ENCODE data around the gene C1QTNF8. TPM values are rescaled to one million over a fixed set of nuclear protein-coding genes. Genes with fewer than 3 reads are reported as not detected.

The C1QTNF8 gene
- total RNA-seq, 2 donors from 2014 or later = not detected

DNA sequence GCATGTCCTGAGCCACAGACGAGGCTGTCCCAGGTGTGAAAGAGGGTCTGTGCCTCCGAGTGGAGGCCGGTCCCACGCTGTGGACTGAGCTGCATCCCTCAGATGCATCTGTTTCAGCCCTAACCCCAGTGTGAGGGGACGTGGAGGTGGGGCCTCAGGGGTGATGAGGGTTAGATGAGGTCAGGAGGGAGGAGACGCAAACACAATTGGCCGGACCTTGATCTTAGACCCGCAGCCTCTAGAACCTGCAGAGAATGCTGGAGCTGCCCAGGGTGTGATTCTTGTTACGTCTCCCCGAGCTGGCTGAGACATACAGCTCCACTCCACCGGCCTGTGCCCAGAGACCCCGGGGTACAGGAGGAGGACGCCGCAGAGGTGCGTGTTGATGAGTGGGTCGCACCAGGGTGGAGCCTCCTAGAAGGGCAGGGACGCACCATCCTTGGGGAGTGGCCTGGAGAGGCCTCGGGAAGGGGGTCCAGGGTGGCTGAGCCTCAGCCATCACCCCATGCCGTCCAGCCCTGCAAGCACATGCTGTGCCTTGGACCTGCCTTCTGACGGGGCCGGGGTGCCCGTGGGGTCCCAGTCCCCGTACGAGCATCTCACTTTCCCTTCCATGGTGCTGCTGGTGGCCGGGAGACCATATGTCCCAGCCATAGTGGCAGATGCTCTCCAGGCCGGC is 16.6 kb upstream of the C1QTNF8 start:
- ATAC-seq (replicated peaks in 1 of 2) (no peak), DNase-seq (no peak)
- no peaks in the 10 kb centered on the region for H3K9me3 Mint-ChIP-seq
- no peak overlapping the region for H3K27ac Mint-ChIP-seq
- no peak overlapping the region for H3K4me3 Mint-ChIP-seq
- no peaks in the 10 kb centered on the region for H3K4me1 Mint-ChIP-seq (ENCODE audit: low read depth)
- no peaks in the 10 kb centered on the region for H3K27me3 Mint-ChIP-seq (ENCODE audit: low read depth)
- no peaks in the 10 kb centered on the region for H3K36me3 Mint-ChIP-seq (ENCODE audit: insufficient read depth in 2 of 2)

DNA sequence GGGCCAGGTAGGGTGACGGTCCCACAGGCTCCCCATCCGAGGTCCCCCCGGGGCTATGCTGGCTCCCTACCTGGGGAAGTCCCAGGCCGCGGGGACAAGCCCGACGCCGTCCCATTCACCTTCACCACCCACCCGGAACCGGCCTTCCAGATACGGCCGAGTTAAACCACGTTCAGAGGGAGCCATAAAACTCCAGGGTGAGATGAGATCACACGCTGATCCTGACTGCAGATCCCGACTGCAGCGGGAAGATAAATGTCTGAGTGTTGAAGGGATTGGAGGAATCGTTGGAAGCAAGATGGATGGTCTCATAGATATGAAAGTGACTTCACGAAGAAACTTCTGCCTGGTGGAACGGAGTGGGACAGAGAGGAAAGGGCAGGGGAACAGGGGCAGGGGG is 13.6 kb upstream of the C1QTNF8 start:
- no peaks in the 10 kb centered on the region for H3K27me3 Mint-ChIP-seq (ENCODE audit: low read depth)
- H3K27ac Mint-ChIP-seq = no peak overlapping the region
- H3K9me3 Mint-ChIP-seq = no peaks in the 10 kb centered on the region
- no peak overlapping the region for H3K4me3 Mint-ChIP-seq
- ATAC-seq (replicated peaks in 1 of 2) = no peak
- no peak for DNase-seq
- no peaks in the 10 kb centered on the region for H3K4me1 Mint-ChIP-seq (ENCODE audit: low read depth)
- no peaks in the 10 kb centered on the region for H3K36me3 Mint-ChIP-seq (ENCODE audit: insufficient read depth in 2 of 2)

DNA sequence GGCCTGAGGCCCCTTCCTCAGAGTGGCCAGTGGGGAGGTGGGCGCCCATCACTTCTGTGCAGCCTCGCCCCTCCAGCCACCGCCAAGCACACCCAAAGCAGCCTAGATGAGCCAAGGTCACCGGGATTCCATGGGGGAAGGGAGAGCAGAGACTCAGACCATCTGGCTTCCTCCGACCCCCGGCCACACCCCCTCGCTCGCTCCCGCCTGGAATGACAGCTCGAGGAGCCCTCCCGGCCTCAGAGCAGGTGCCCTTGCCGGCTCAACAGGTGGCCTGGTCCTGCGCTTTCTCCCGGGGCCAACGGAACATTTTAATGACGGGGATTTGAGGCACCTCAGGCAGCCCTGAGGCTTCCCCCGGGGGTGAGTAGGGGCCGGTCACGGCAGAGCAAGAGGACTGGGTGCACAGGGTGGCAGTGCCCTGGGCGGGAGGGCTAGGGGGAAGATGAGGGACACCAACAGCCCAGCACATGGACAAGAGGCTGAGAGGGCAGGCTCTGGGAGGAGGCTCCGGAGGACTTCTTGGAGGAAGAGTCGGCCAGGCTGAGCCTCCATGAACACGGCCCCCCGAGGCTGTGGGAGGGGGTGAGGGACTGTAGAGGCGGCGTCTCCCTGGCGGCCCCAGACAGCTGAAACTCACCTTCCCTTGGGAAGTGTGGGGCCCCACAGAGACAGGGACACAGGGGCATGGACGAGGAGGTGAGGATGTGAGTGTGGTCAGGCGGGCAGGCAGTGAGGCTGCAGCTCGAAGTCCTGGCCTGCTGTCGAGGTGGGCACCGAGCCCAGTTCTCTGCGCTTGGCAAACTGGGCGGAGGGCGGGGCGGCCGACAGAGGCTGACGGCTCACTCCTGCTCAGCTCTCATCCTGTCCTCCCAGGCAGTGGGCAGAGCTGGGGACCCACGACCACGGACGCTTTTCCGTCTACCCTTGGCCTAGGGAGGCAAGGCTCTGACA is 12.5 kb upstream of the C1QTNF8 start:
- ATAC-seq (replicated peaks in 1 of 2) (no peak), DNase-seq (no peak)
- Mint-ChIP-seq H3K4me1 (ENCODE audit: low read depth) (no peaks in the 10 kb centered on the region), H3K4me3 (no peak overlapping the region), H3K9me3 (no peaks in the 10 kb centered on the region), H3K27me3 (ENCODE audit: low read depth) (no peaks in the 10 kb centered on the region), H3K36me3 (ENCODE audit: insufficient read depth in 2 of 2) (no peaks in the 10 kb centered on the region), H3K27ac (no peak overlapping the region)

DNA sequence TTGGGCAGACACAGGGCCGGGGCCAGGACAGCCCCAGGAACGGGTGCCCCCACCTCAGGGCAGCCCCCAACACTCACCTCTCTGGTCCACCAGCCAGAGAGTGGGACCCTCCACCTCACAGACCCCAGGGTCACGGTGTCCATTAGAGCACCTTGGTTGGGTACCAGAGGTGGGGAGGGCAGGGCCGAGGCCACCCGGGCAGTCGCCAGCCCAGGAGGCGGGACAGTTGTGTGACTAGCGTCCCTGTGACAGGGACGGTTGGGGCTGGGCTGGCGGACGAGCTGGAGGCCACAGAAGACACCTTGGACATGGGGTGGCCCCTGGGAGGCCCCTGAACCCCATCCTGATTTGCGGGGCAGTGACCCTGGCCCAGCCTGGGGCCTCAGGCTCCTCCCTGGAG is 11.7 kb upstream of the C1QTNF8 start:
- Mint-ChIP-seq H3K9me3 (no peaks in the 10 kb centered on the region), H3K4me1 (ENCODE audit: low read depth) (no peaks in the 10 kb centered on the region), H3K4me3 (no peak overlapping the region), H3K27ac (no peak overlapping the region), H3K27me3 (ENCODE audit: low read depth) (no peaks in the 10 kb centered on the region), H3K36me3 (ENCODE audit: insufficient read depth in 2 of 2) (no peaks in the 10 kb centered on the region)
- DNase-seq = no peak
- no peak for ATAC-seq (replicated peaks in 1 of 2)

DNA sequence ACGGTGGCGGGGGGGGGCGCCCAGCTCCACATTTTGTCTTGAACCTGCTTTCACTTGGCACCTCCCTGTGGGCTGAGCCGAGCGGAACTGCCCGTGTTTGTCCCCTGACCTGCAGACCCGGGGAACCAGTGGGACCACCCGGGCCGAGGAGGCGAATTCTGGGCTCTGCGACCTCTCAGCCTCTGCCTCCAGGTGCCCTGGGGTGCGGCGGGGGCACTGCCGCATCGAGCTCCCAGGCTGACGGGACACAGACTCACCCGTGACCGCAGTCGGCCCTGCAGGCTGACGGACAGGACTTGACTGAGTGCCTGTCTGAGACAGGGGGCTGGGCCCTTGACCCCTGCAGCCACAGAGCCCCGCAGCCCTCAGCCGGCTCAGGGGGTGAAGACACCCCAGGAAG is 11.1 kb upstream of the C1QTNF8 start:
- ATAC-seq (replicated peaks in 1 of 2) (no peak), DNase-seq (no peak)
- no peaks in the 10 kb centered on the region for H3K36me3 Mint-ChIP-seq (ENCODE audit: insufficient read depth in 2 of 2)
- no peaks in the 10 kb centered on the region for H3K27me3 Mint-ChIP-seq (ENCODE audit: low read depth)
- H3K4me1 Mint-ChIP-seq (ENCODE audit: low read depth) = no peaks in the 10 kb centered on the region
- H3K4me3 Mint-ChIP-seq = no peak overlapping the region
- H3K27ac Mint-ChIP-seq = no peak overlapping the region
- no peaks in the 10 kb centered on the region for H3K9me3 Mint-ChIP-seq

DNA sequence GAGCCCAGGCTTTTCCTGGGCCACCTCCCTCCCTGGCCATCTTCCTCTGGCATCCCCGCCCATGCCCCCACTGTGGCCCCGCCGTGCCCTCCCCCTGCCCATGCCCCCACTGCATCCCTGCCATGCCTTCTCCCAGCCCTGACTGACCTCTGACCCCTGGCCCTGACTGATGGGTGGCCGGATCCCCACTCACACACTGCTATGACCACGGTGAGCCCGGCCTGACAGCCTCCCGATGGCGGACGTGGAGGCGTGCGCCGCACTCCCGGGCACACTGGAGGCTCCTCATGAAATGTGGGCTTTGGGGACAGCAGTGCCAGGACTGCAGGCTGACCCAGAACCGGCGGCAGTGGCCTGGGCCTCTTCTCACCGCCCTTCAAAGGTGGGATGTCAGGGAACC is 10.6 kb upstream of the C1QTNF8 start:
- Mint-ChIP-seq H3K4me3 (no peak overlapping the region), H3K9me3 (no peaks in the 10 kb centered on the region), H3K4me1 (ENCODE audit: low read depth) (no peaks in the 10 kb centered on the region), H3K36me3 (ENCODE audit: insufficient read depth in 2 of 2) (no peaks in the 10 kb centered on the region), H3K27ac (no peak overlapping the region), H3K27me3 (ENCODE audit: low read depth) (no peaks in the 10 kb centered on the region)
- no peak for ATAC-seq (replicated peaks in 1 of 2)
- no peak for DNase-seq

DNA sequence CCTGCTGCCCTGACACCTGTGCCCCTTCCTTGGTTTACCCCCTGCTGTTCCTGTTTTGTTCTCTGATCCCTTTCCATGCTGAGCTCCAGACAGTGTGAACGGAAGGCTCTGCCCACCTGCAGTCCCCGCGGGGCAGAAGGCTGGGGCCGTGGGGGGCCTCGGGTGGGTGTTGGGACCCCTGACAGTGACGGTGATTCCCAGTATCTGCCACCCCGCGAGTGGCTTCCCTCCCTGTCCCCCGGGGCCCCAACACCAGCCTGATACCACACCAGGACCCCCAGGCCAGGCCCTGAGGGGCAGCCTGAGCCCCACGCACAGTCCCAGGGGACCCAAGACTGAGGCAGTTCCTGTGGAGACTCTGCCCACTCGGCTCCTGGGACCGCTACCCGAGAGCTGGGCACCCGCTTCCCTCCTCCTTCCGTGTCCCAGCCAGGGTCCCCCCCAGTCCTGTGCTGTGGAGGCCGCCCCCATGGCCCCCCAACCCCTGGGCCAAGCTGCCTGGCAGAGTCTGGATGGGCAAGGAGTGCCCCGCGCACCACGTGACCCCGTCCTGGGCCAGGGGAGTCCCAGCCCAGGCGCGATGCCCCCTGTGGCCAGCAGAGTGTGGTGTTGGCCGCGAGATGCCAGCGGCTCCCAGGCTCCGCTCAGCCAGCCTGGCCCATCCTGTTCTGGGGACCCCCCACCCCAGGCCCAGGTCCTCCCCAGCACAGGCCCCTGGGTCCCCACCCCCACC is 10.0 kb upstream of the C1QTNF8 start:
- peak; percentile 64 to 65 for DNase-seq
- ATAC-seq (replicated peaks in 1 of 2) = peak; percentile 69 to 81
- H3K4me1 Mint-ChIP-seq (ENCODE audit: low read depth) = no peaks in the 10 kb centered on the region
- H3K9me3 Mint-ChIP-seq = no peaks in the 10 kb centered on the region
- H3K4me3 Mint-ChIP-seq = no peak overlapping the region
- no peak overlapping the region for H3K27ac Mint-ChIP-seq
- H3K27me3 Mint-ChIP-seq (ENCODE audit: low read depth) = no peaks in the 10 kb centered on the region
- H3K36me3 Mint-ChIP-seq (ENCODE audit: insufficient read depth in 2 of 2) = no peaks in the 10 kb centered on the region

DNA sequence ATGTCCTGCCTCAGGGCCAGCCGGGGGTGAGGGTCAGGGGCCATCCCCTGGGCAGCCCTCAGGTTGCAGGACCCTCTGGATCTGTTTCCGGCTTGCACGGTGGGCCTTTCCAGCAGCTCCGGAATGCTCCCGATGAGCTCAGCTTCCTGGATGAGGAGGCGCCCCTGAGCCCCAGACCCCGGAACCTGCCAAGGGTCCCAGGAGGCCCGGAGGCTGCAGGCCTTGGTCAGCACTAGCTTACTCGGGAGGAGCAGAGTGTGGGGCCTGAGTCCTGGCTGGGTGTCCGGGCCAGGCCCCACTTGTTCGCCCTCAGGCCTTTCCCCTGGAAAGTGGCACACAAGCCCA is 7.6 kb upstream of the C1QTNF8 start:
- Mint-ChIP-seq H3K4me1 (ENCODE audit: low read depth) (no peaks in the 10 kb centered on the region), H3K27me3 (ENCODE audit: low read depth) (no peaks in the 10 kb centered on the region), H3K27ac (no peak overlapping the region), H3K36me3 (ENCODE audit: insufficient read depth in 2 of 2) (no peaks in the 10 kb centered on the region), H3K9me3 (no peaks in the 10 kb centered on the region), H3K4me3 (no peak overlapping the region)
- DNase-seq (no peak), ATAC-seq (replicated peaks in 1 of 2) (no peak)

DNA sequence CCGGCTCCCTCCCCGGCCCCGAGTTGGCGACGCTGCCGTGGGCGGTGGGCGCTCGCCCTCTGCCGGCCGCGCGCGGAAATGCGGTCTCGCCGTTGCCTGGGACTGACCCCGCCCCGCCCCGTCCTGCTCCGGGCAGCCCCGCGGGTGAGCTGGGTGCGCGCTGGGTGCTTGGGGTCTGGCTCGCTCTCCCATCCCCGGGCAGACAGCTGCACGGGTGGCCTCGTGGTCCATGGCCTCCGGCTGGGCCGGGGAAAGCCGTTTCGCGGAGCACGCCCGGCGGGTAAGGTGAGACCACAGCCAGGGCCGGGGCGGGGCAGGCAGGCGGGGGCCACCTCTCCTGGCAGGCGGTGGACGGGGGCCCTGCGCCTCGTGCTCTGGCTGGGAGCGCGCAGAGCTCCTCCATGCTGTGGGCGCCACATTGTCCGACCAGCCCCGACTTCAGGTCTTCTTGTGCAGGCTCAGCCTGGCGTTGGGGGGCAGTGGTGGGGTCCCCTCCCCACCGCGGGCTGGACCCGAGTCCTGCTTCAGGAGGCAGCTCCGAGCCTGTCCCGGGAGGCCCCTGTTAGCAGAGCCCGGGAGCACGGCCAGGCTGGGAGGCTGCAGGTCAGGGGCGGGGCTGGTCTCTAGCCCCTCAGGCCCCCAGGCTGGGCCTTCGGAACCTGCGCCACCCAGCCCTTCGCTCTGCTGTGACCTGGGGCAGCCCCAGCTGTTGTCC is 7.0 kb upstream of the C1QTNF8 start:
- Mint-ChIP-seq H3K4me3 (no peak overlapping the region), H3K36me3 (ENCODE audit: insufficient read depth in 2 of 2) (no peaks in the 10 kb centered on the region), H3K27me3 (ENCODE audit: low read depth) (no peaks in the 10 kb centered on the region), H3K4me1 (ENCODE audit: low read depth) (no peaks in the 10 kb centered on the region), H3K9me3 (no peaks in the 10 kb centered on the region), H3K27ac (no peak overlapping the region)
- DNase-seq (peak; percentile 76 to 84), ATAC-seq (replicated peaks in 1 of 2) (peak; percentile 74 to 75)

DNA sequence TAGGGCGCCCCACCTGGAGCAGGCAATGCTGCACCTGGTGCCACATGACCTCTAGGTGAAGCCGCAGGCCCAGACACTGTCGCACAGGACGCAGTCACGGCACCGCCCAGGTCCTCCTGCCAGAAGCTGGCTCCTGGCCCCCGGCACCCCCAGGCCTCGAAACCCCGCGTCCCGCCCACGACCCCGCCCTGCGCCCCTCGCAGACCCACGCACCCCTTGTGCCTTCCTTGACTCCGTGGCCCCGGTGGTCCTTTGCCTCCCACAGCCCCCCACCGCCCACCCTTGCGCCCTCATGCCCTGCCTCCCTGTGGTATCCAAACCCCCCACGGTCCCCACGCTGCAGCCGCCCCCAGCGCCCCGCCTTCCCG is 6.3 kb upstream of the C1QTNF8 start:
- no peaks in the 10 kb centered on the region for H3K36me3 Mint-ChIP-seq (ENCODE audit: insufficient read depth in 2 of 2)
- DNase-seq (no peak), ATAC-seq (replicated peaks in 1 of 2) (no peak)
- H3K27ac Mint-ChIP-seq = no peak overlapping the region
- no peaks in the 10 kb centered on the region for H3K4me1 Mint-ChIP-seq (ENCODE audit: low read depth)
- H3K4me3 Mint-ChIP-seq = no peak overlapping the region
- no peaks in the 10 kb centered on the region for H3K9me3 Mint-ChIP-seq
- H3K27me3 Mint-ChIP-seq (ENCODE audit: low read depth) = no peaks in the 10 kb centered on the region

DNA sequence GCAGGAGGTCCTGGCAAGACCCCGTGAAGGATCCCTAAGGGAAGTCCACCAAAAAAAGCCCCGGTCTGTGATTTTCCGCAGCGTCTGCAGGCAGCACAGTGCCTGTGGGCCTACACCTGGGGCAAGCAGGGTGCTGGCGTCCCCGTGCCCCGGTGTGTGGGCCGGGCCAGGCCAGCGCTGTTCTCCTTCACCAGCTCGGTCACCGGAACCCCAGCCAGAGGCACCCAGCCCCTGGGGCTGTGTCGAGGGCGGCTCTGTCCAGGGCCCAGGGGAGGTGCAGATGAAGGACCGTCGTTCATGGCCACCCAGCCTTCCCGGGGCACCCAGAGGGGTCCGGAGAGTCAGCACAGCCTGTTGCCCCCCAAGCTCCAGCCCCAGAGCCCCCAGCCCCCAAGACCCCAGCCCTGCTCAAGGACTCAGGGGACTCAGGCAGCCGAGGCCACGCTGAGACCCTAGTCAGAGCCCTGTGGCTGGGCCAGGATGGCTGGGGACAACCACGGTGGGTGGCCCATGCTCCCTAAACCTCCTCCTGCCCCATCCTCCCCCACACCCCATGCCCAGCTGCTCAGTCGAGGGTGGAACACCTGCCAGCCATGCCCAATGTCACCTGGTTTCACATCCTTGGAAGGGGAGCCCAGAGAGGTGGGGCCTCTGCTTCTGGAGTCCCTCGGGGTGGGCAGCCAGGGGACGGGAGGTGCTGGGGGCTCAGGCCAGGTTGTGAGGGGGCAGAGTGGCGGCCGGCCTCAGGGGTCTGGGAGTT is 5.7 kb upstream of the C1QTNF8 start:
- ATAC-seq (replicated peaks in 1 of 2) = no peak
- Mint-ChIP-seq H3K27ac (no peak overlapping the region), H3K27me3 (ENCODE audit: low read depth) (no peaks in the 10 kb centered on the region), H3K4me3 (no peak overlapping the region), H3K4me1 (ENCODE audit: low read depth) (no peaks in the 10 kb centered on the region), H3K9me3 (no peaks in the 10 kb centered on the region), H3K36me3 (ENCODE audit: insufficient read depth in 2 of 2) (no peaks in the 10 kb centered on the region)
- no peak for DNase-seq

DNA sequence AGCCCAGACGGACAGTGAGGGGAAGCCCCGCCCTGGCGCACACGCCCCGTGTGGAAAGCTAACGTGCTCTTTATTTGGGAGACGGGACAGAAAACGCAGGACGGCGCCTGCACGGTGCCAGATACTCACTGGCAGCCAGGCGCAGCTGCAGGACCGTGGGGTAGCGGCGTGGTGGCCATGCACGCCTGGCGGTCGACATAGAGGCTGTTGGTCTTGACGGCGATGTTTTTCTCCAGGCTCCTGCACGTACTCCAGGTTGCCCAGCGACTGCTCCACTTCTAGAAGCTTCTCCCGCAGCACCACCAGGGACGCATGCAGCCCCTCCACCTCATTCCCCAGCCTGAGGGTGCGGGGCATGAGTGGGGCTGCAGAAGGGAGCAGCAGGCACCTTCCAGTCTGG is 5.1 kb upstream of the C1QTNF8 start:
- no peaks in the 10 kb centered on the region for H3K4me1 Mint-ChIP-seq (ENCODE audit: low read depth)

More for the DNA sequence above, 5.1 kb upstream of the C1QTNF8 start:
- no peak overlapping the region for H3K4me3 Mint-ChIP-seq
- no peaks in the 10 kb centered on the region for H3K36me3 Mint-ChIP-seq (ENCODE audit: insufficient read depth in 2 of 2)
- ATAC-seq (replicated peaks in 1 of 2) (no peak), DNase-seq (no peak)
- no peak overlapping the region for H3K27ac Mint-ChIP-seq
- no peaks in the 10 kb centered on the region for H3K27me3 Mint-ChIP-seq (ENCODE audit: low read depth)
- no peaks in the 10 kb centered on the region for H3K9me3 Mint-ChIP-seq

Measured in activated T-cell treated with anti-CD3 and anti-CD28 coated beads, Interleukin-2, amount 50 U/mL, for 72 hours (primary cell).